ENCODE measurements around the gene PWWP2B.

The PWWP2B gene

GRCh38 chr10:132451506-132452215 lies 54.7 kb downstream of the PWWP2B start:
- no peak for DNase-seq (ENCODE audit: low spot score in 2 of 2)
- no peak for ATAC-seq
- Mint-ChIP-seq H3K36me3 (no peaks in the 10 kb centered on the region), H3K4me1 (peaks cover 20% of the 10 kb centered on the region), H3K9me3 (no peaks in the 10 kb centered on the region), H3K4me3 (no peak overlapping the region), H3K27ac (no peak overlapping the region)

DNA sequence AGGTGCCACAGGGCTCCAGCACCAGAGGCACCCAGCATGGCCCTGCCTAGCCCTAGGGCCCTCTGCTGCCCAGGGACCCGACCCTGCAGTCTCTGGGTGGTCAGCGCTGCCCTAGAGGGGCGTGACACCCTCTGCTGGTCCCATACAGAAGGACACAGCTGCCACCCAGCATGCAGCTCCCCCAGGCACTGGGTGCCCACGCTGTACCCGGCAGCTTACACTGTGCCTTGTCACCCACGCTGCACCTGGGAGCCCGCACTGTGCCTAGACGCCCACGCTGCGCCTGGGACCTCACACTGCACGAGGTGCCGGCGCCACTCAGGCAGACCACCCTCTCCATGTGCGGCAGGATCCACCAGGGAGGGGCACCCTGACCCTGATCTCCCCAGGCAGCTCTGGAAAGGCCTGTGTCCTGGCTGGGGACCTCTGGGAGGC lies 55.2 kb downstream of the PWWP2B start:
- Mint-ChIP-seq H3K36me3 (no peaks in the 10 kb centered on the region), H3K9me3 (no peaks in the 10 kb centered on the region), H3K4me1 (peaks cover 17% of the 10 kb centered on the region), H3K4me3 (no peak overlapping the region), H3K27ac (peak overlapping the region; percentile 48)
- no peak for ATAC-seq
- no peak for DNase-seq (ENCODE audit: low spot score in 2 of 2)

DNA sequence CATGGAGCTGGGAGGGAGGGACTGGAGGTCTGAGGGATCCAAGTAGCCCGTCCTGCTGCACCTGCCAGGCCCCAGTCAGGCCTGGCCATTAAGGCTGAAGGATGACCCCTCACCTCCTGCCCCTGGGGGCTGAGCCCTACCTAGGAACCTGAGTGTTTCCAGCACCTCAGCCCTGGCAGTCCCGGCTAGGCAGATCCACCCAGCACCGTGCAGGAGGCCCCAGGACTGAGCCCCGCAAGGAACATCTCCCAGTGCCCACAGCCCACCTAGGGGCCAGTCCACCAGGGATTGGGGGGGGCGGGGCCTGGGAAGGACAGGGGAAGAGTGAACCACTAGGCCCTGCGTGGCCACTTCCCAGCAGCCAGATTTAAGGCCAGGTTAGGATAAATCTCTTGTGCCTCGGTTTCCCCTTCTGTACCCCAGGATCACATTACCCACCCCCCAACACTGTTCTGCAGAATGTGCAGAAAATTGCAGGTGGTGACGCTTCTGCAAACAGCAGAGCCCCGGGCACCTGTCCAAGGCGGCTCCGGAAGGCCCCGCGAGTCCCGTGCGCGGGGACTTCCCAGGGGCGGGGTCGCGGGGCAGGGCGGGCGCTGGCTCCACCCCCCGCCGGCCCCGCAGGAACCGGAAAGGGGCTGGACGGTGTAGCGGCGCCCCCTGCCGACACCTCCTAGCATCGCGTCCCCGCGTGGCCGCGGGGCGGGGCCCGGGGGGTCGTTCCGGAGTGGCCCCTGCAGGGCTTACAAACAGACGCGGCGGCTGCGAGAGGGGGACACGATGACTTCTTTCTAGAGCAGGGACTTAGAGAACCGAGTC lies 55.9 kb downstream of the PWWP2B start:
- Mint-ChIP-seq H3K9me3 (no peaks in the 10 kb centered on the region), H3K4me3 (peak overlapping the region; percentile 14), H3K4me1 (peaks cover 11% of the 10 kb centered on the region), H3K36me3 (no peaks in the 10 kb centered on the region), H3K27ac (peak overlapping the region; percentile 48)
- DNase-seq (ENCODE audit: low spot score in 2 of 2) (peak; percentile 94 to 96), ATAC-seq (peak; percentile 82)

DNA sequence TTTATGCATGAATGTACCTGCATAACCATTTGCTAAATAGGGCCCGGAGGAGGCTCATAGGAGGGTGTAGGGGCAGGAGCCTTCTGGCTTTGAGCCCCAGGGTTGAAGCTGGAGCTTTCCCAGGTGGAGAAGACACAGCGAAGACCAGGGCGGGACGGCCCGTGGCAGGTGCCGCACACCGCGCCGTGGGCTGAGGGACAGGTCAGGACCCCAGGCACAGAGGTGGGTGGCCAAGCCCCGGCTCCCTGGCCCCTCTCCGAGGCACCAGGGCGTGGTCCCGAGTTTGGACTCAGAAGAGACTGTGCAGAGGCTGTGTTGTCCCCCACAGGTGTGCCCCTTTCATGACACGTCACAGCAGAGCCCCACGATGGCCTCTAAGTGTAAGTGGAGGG lies 56.5 kb downstream of the PWWP2B start:
- H3K4me1 Mint-ChIP-seq, result peaks cover 6% of the 10 kb centered on the region
- H3K36me3 Mint-ChIP-seq, result no peaks in the 10 kb centered on the region
- peak overlapping the region; percentile 14 for H3K4me3 Mint-ChIP-seq
- no peak overlapping the region for H3K27ac Mint-ChIP-seq
- H3K9me3 Mint-ChIP-seq, result no peaks in the 10 kb centered on the region
- DNase-seq (ENCODE audit: low spot score in 2 of 2) (no peak), ATAC-seq (no peak)

- Mint-ChIP-seq H3K9me3 (no peaks in the 10 kb centered on the region), H3K27ac (no peak overlapping the region), H3K4me1 (peaks cover 11% of the 10 kb centered on the region), H3K36me3 (no peaks in the 10 kb centered on the region), H3K4me3 (no peak overlapping the region)
- DNase-seq (ENCODE audit: low spot score in 2 of 2), result no peak
- no peak for ATAC-seq
Measured at GRCh38 chr10:132454296-132455198, 57.5 kb downstream of the PWWP2B start.

GRCh38 chr10:132455441-132455971 lies 58.5 kb downstream of the PWWP2B start:
- ATAC-seq, result no peak
- H3K9me3 Mint-ChIP-seq, result no peaks in the 10 kb centered on the region
- H3K36me3 Mint-ChIP-seq, result no peaks in the 10 kb centered on the region
- no peak overlapping the region for H3K4me3 Mint-ChIP-seq
- DNase-seq (ENCODE audit: low spot score in 2 of 2), result no peak
- no peak overlapping the region for H3K27ac Mint-ChIP-seq
- H3K4me1 Mint-ChIP-seq, result peaks cover 11% of the 10 kb centered on the region

DNA sequence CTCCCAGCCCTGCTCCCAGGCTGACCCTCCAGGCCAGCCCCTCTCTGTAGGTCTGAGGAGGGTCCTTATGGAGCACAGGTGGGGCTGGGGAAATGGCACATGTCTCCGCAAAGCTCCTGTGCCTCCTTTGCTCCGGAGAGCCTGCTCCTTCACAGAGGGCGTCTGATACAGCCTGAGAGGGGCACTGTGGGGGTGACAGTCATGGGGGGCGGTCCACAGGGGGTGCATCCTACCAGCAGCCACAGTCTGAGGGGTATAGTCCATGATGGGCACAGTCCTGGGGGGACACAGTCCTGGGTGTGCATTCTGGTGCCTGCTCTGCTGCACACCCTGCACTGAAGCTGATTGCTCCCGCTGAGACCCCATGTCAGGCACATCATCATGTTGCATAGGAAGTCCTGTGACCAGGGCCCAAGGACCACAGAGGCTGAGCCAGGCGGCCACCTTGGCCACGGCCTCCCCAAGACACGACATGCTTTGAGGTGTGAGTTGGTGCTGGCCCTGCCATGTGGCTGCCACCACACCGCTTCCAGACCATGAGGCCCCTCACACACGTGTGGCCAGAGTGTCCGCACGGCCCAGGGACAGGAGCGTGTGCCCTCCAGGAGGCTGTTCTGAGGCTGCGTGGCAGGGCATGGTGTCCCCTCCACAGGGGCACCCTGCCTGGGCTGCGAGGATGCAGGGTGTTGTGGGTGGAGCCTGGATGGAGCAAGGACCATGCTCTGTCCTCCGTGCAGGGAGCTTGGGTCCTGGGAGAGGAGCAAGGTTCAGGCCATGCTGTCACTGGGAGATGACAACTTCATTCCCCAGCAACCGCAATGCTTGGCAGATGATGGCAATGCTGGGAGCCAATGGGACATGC lies 59.2 kb downstream of the PWWP2B start:
- H3K9me3 Mint-ChIP-seq, result no peaks in the 10 kb centered on the region
- DNase-seq (ENCODE audit: low spot score in 2 of 2) (no peak), ATAC-seq (no peak)
- H3K36me3 Mint-ChIP-seq, result no peaks in the 10 kb centered on the region
- H3K27ac Mint-ChIP-seq, result no peak overlapping the region
- H3K4me3 Mint-ChIP-seq, result no peak overlapping the region
- H3K4me1 Mint-ChIP-seq, result peaks cover 11% of the 10 kb centered on the region

- no peak overlapping the region for H3K4me3 Mint-ChIP-seq
- H3K27ac Mint-ChIP-seq, result no peak overlapping the region
- ATAC-seq (no peak), DNase-seq (ENCODE audit: low spot score in 2 of 2) (no peak)
- H3K36me3 Mint-ChIP-seq, result no peaks in the 10 kb centered on the region
- H3K4me1 Mint-ChIP-seq, result peaks cover 6% of the 10 kb centered on the region
- H3K9me3 Mint-ChIP-seq, result no peaks in the 10 kb centered on the region
Measured at GRCh38 chr10:132456881-132457280, 59.9 kb downstream of the PWWP2B start.

DNA sequence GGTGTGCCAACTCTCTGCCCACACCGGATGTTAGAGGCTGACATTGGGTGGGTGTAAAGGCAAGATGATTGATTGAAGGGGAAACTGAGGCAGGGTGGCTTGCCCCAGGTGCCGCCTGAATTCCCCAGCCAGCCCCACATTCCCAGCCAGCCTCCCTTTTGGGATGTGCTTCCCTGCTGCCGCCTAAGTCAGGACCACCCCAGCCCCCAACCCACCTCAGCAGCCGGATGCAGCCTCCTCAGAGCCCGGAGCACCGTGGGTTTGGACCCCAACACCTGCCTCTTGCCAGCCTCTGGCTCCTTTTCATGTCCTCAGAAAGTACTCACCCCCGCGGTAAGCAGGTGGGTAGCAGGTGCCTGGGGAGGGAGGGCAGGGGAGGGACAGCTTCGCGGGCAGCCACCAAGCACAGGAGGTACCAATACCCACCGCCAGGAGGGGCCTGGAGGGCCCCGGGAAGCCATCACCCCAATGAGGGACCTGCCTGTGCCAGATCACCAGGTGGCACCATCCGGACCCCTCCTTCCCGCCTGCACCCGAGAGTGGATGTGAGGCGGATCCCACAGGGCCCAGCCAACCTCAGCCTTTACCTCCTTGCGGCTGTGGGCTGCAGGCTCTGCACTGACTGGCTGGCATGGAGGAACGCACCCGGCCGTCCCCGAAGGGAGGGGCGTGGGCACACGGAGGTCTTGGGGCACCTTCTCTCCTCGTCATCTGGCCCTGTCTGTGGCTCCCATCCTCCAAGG lies 60.5 kb downstream of the PWWP2B start:
- Mint-ChIP-seq H3K36me3 (no peaks in the 10 kb centered on the region), H3K27ac (no peak overlapping the region), H3K4me1 (peaks cover 5% of the 10 kb centered on the region), H3K9me3 (no peaks in the 10 kb centered on the region), H3K4me3 (no peak overlapping the region)
- no peak for DNase-seq (ENCODE audit: low spot score in 2 of 2)
- ATAC-seq, result no peak

GRCh38 chr10:132458071-132458585 lies 61.1 kb downstream of the PWWP2B start:
- peaks cover 5% of the 10 kb centered on the region for H3K4me1 Mint-ChIP-seq
- ATAC-seq (no peak), DNase-seq (ENCODE audit: low spot score in 2 of 2) (no peak)
- H3K27ac Mint-ChIP-seq, result no peak overlapping the region
- H3K36me3 Mint-ChIP-seq, result no peaks in the 10 kb centered on the region
- no peak overlapping the region for H3K4me3 Mint-ChIP-seq
- H3K9me3 Mint-ChIP-seq, result no peaks in the 10 kb centered on the region

GRCh38 chr10:132458586-132459300 lies 61.7 kb downstream of the PWWP2B start:
- Mint-ChIP-seq H3K4me3 (no peak overlapping the region), H3K9me3 (no peaks in the 10 kb centered on the region), H3K27ac (no peak overlapping the region), H3K36me3 (no peaks in the 10 kb centered on the region), H3K4me1 (peaks cover 5% of the 10 kb centered on the region)
- peak; percentile 64 for ATAC-seq
- peak; percentile 67 to 86 for DNase-seq (ENCODE audit: low spot score in 2 of 2)

- DNase-seq (ENCODE audit: low spot score in 2 of 2), result no peak
- no peaks in the 10 kb centered on the region for H3K36me3 Mint-ChIP-seq
- no peaks in the 10 kb centered on the region for H3K9me3 Mint-ChIP-seq
- peaks cover 5% of the 10 kb centered on the region for H3K4me1 Mint-ChIP-seq
- no peak overlapping the region for H3K4me3 Mint-ChIP-seq
- ATAC-seq, result no peak
- H3K27ac Mint-ChIP-seq, result no peak overlapping the region
Measured at GRCh38 chr10:132459301-132460003, 62.5 kb downstream of the PWWP2B start.

GRCh38 chr10:132460071-132460470 lies 63.1 kb downstream of the PWWP2B start:
- Mint-ChIP-seq H3K9me3 (no peaks in the 10 kb centered on the region), H3K27ac (no peak overlapping the region), H3K4me3 (no peak overlapping the region), H3K36me3 (no peaks in the 10 kb centered on the region), H3K4me1 (peaks cover 5% of the 10 kb centered on the region)
- ATAC-seq (no peak), DNase-seq (ENCODE audit: low spot score in 2 of 2) (no peak)

All from stimulated activated effector memory CD8-positive, alpha-beta T cell treated with anti-CD3 and anti-CD28 coated beads, Interleukin-12 subunit alpha, Interleukin-12 subunit beta, amount 100 ng/mL, for 72 hours (primary cell).